ENCODE data around the gene DOCK3. TPM values are rescaled to one million over a fixed set of nuclear protein-coding genes. Genes with fewer than 3 reads are reported as not detected.
"Not testable (repeated sequence)": the region's sequence is repeated elsewhere in the genome, so short reads cannot be mapped to it uniquely, and the experiment has no call there.

Gene DOCK3
- total and polyA plus RNA-seq, 2 donors (not counting 3 experiments of a cell fraction or from before 2014, with no cell fraction given), result 0.08 to 0.13 TPM

- Histone ChIP-seq H3K36me3 (ENCODE audit: control insufficient read depth in 2 of 2, extremely low read depth in 1 of 2, insufficient read depth in 2 of 2, low read length in 2 of 2) (no peaks in the 10 kb centered on the region), H3K79me2 (ENCODE audit: control insufficient read depth, insufficient read depth, low read length) (no peaks in the 10 kb centered on the region), H2AFZ (ENCODE audit: low read depth, low read length) (no peak overlapping the region), H3K27me3 (ENCODE audit: control insufficient read depth in 2 of 2, insufficient read depth in 2 of 2, low read length in 2 of 2) (no peaks in the 10 kb centered on the region), H3K4me3 (replicated peaks in 1 of 3; ENCODE audit: insufficient read depth in 1 of 3, low read depth in 1 of 3, low read length in 3 of 3) (no peak overlapping the region), H4K20me1 (replicated peaks; ENCODE audit: control insufficient read depth, extremely low read depth, insufficient read depth, low read length) (no peaks in the 10 kb centered on the region), H3K9me1 (replicated peaks; ENCODE audit: control insufficient read depth, extremely low read depth, insufficient read depth, low read length) (no peaks in the 10 kb centered on the region), H3K27ac (ENCODE audit: insufficient read depth, low read depth, low read length) (no peak overlapping the region), H3K4me2 (ENCODE audit: insufficient read depth, low read length) (no peak overlapping the region), H3K9ac (replicated peaks; ENCODE audit: extremely low read depth, insufficient read depth, low read length) (no peak overlapping the region), H3K9me3 (replicated peaks; ENCODE audit: control insufficient read depth, insufficient read depth, low read length) (peaks cover 3% of the 10 kb centered on the region), H3K4me1 (ENCODE audit: control insufficient read depth, extremely low read depth, insufficient read depth, low read length) (no peaks in the 10 kb centered on the region)
- POLR2A ChIA-PET, result no interaction called here
- no TSS peak for BruUV-seq (replicated peaks)
- no peak for DNase-seq (ENCODE audit: low read depth, low spot score)
- FAIRE-seq, result no peak
- intact Hi-C loops (cut with micrococcal nuclease), result no loop called here
- CTCF ChIA-PET, result no interaction called here
- TF ChIP-seq MYC (IDR thresholded peaks at IDR 0.05; ENCODE audit: low read depth, low read length) (no peak), JUN (IDR thresholded peaks at IDR 0.05; ENCODE audit: borderline replicate concordance, insufficient read depth, insufficient read length, low read depth) (no peak), EZH2 (IDR thresholded peaks at IDR 0.05; ENCODE audit: borderline replicate concordance, low read depth, low read length, severe bottlenecking) (no peak), GATA2 (IDR thresholded peaks at IDR 0.05; ENCODE audit: insufficient read depth, insufficient read length, low read depth, low read length) (no peak), POLR2A (IDR thresholded peaks at IDR 0.05; ENCODE audit: low read depth, low read length) (no peak), POLR2AphosphoS5 (IDR thresholded peaks at IDR 0.05; ENCODE audit: insufficient read depth, low read depth, low read length) (no peak), FOS (IDR thresholded peaks at IDR 0.05; ENCODE audit: borderline replicate concordance, insufficient read depth, low read length) (no peak)
- TF ChIP-seq, protein P1, sequence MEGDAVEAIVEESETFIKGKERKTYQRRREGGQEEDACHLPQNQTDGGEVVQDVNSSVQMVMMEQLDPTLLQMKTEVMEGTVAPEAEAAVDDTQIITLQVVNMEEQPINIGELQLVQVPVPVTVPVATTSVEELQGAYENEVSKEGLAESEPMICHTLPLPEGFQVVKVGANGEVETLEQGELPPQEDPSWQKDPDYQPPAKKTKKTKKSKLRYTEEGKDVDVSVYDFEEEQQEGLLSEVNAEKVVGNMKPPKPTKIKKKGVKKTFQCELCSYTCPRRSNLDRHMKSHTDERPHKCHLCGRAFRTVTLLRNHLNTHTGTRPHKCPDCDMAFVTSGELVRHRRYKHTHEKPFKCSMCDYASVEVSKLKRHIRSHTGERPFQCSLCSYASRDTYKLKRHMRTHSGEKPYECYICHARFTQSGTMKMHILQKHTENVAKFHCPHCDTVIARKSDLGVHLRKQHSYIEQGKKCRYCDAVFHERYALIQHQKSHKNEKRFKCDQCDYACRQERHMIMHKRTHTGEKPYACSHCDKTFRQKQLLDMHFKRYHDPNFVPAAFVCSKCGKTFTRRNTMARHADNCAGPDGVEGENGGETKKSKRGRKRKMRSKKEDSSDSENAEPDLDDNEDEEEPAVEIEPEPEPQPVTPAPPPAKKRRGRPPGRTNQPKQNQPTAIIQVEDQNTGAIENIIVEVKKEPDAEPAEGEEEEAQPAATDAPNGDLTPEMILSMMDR (IDR thresholded peaks at IDR 0.05; ENCODE audit: extremely low read depth in 1 of 2, insufficient read depth in 1 of 2, low read depth in 1 of 2, low read length in 2 of 2), result no peak
- TF ChIP-seq, protein P2, sequence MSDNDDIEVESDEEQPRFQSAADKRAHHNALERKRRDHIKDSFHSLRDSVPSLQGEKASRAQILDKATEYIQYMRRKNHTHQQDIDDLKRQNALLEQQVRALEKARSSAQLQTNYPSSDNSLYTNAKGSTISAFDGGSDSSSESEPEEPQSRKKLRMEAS (IDR thresholded peaks at IDR 0.05; ENCODE audit: insufficient read depth, insufficient read length), result no peak
- dilution Hi-C loops (cut with MboI; ENCODE audit: extremely low pct_ligation_motif_present, low sequenced_read_pairs), result no loop called here
Measured at GRCh38 chr3:51176923-51177322, 502.2 kb downstream of the DOCK3 start.

- H2AFZ ChIP-seq (ENCODE audit: low read depth, low read length); H3K79me2 ChIP-seq (ENCODE audit: control insufficient read depth, insufficient read depth, low read length); BruUV-seq (replicated peaks); POLR2A ChIA-PET; CTCF ChIA-PET; intact Hi-C loops (cut with micrococcal nuclease); H4K20me1 ChIP-seq (replicated peaks; ENCODE audit: control insufficient read depth, extremely low read depth, insufficient read depth, low read length); FAIRE-seq; H3K4me3 ChIP-seq (replicated peaks in 1 of 3; ENCODE audit: insufficient read depth in 1 of 3, low read depth in 1 of 3, low read length in 3 of 3); H3K4me1 ChIP-seq (ENCODE audit: control insufficient read depth, extremely low read depth, insufficient read depth, low read length); dilution Hi-C loops (cut with MboI; ENCODE audit: extremely low pct_ligation_motif_present, low sequenced_read_pairs); DNase-seq (ENCODE audit: low read depth, low spot score); H3K36me3 ChIP-seq (ENCODE audit: control insufficient read depth in 2 of 2, extremely low read depth in 1 of 2, insufficient read depth in 2 of 2, low read length in 2 of 2); H3K9me3 ChIP-seq (replicated peaks; ENCODE audit: control insufficient read depth, insufficient read depth, low read length); H3K27me3 ChIP-seq (ENCODE audit: control insufficient read depth in 2 of 2, insufficient read depth in 2 of 2, low read length in 2 of 2); H3K27ac ChIP-seq (ENCODE audit: insufficient read depth, low read depth, low read length); H3K4me2 ChIP-seq (ENCODE audit: insufficient read depth, low read length); H3K9me1 ChIP-seq (replicated peaks; ENCODE audit: control insufficient read depth, extremely low read depth, insufficient read depth, low read length); H3K9ac ChIP-seq (replicated peaks; ENCODE audit: extremely low read depth, insufficient read depth, low read length): not testable (repeated sequence)
Measured at GRCh38 chr3:51186446-51186845, 511.7 kb downstream of the DOCK3 start.

All from endothelial cell of umbilical vein (primary cell).